Measurements from ENCODE around the gene RNF14.

RNF14 gene

DNA sequence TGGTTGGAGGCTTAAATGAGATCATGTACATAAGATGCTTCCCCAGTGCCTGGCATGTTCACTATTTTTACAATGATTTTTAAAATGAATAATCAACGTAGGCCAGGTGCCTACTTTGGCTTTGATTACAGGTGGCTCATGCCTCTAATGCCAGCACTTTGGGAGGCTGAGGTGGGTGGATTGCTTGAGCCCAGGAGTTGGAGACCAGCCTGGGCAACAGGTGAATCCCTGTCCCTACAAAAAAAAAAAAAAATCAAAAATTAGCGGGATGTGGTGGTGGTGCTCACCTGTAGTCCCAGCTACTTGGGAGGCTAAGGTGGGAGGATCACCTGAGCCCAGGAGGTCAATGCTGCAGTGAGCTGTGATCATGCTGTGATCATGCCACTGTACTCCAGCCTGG lies 20.1 kb upstream of the RNF14 start:
- DNase-seq, result no peak

DNA sequence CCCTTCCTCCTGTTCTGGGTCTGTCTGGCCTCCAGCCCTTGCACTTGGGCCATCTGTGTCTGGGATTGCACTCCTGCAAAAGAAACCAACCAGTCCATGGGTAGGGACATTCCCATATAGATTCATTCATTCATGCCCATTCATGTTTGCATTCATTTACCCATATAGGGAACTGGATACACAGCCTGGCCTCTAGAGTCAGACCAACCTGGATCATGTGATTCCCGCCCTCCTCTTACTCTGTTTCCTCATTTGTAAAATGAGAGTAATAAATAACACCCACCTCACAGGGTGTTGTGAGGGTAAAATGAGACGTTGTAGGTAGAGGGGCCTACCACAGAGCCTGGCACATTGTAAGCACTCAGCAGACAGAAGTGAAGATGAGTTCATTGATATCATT lies 19.4 kb upstream of the RNF14 start:
- no peak for DNase-seq

DNA sequence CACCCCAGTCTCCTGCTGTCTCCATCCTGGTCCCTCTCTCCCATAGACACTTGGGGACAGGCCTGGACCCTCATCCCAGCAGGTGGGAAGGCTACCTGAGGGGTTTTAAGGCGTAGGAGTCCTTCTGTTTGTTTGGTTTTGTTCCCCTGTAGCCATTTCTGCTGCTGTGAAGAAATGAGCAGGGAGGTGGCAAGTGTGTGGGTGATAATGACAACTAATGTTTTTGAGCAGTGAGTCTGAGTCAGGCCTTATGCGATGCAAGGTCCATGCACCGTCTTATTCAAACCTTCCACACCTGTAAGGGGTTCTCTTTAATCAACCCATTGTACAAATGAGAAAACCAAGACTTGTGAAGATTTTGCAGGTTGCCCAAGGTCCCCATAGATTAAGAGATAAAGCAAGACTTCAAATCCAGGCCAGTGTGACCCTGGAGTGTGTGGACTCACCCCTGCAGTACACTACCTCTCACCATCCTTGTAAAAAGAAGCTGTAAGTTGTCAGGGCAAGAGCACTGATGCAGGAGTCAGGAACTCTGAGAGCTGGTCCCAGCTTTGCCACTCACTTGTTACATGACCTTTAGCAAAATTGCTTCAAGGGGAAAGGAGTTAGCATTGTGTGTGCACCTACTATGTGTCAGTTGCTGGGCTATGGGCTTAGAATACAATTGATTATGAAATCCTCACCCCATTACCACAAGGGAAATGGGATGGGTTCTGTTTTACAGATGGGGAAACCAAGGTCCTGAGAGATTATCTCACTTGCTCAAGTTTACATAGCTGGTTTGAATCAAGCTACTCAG lies 18.5 kb upstream of the RNF14 start:
- no peak for DNase-seq

DNA sequence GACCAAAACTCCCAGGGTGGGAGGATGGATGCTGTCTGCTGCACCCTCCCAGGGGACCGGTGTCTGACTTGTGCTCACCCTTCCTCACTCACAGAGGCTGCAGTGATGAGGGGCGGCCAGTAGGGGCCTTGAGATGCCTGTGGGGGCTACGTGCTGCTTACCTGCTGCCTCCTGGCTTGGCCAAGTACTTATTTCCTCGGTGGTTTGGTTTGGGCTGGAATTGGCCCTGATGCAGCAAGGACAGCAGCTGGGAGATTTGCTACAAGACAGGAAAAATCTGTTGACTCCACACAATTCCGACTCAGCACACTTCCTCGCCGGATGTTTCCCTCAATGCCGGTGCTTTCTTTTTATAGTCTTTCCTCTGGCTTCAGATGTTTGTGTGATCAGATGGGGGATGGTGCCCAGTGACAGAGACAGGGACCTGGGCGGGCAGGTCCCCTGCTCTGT lies 17.5 kb upstream of the RNF14 start:
- no peak for DNase-seq

DNA sequence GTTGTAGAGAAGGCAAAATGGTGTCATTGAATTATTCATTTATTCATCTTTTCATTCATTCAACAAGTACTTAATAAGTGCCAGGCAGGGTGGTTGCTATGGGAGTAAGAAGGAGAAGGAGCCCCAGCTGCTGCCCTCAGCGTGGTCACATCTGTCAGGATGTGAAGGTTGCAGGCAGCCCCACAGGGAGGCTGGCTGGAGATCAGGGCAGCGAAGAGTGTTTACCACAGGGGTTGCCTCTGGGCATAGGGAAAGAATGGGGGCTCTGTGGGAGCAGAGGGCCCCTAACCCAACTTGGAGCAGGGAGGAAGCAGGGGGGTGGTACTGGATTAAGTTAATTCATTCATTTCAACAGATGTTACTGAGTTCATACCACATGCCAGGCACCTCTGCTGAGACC lies 16.9 kb upstream of the RNF14 start:
- peak; percentile 22 for DNase-seq

DNA sequence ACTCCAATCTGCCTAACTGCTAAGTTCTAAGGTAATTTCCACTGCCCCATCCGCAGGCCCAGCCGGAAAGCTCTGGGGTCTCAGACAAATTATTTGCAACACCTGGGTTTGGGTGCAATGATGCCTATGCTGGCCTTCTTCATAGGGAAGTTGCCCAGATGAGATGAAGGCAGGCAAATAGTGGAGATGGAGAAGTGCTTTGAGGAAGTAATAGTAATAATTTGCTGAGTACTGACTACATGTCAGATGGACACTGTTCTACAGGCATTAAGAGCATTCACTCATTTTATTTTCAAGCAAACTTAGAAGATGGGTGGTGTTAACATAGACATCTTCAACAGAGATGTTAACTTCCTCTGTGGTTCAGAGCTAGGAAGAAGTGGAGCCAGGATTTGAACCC lies 14.7 kb upstream of the RNF14 start:
- DNase-seq, result no peak

DNA sequence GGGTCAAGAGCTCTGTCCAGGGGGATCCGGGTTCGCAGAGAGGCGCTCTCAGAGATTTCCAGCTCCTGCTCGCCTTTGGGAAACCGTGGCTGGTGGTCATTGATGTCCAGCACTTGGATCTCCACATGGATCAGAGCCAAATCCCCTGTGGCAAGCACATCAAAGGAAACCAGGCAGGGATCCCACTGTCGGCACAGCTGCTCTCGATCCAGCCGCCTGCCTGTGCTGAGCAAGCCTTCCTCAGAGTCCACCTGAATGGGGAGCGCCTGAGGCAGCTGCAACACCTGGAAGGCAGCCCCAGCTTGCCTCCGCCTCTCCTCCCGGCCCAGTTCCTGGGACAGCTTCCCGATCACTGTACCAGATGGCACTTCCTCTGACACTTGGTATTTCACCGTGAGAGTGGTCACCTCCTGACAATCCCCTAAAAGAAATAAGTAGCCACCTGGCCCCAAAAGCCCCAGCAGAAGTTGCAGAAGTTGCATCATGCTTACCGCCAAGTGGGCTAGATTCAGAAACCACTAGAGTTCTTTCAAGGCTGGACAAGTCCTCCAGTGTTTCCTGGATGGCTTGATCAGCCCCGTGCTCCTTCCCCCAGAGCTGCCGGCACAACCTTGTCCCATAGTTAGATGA lies 11.4 kb upstream of the RNF14 start:
- no peak for DNase-seq

DNA sequence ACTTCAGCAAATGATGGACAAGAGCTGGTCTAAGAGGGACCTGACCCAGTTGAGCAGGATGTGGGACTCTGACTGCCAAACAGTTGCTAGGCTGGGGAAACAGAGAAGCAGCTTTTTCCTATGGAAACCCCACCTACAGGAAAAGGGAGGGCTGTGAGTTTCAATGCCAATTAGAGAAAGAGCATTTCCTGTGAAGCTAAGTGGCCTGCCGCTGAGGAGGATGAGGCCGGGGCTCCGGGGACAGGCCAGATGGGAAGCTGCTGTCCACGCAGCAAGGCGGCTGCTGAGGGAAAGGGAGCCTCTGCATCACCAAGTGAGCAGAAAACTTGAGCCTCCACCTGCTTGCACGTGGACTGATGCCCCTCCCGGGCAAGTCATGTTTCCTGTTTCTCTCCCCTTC lies 10.8 kb upstream of the RNF14 start, which contains the start of gene PCDH12:
Gene PCDH12, minus strand, starts transcription at position 90 of the 400 bp plus-strand sequence. CDS start 351 bp downstream, outside the sequence.
- DNase-seq, result peak; percentile 22

DNA sequence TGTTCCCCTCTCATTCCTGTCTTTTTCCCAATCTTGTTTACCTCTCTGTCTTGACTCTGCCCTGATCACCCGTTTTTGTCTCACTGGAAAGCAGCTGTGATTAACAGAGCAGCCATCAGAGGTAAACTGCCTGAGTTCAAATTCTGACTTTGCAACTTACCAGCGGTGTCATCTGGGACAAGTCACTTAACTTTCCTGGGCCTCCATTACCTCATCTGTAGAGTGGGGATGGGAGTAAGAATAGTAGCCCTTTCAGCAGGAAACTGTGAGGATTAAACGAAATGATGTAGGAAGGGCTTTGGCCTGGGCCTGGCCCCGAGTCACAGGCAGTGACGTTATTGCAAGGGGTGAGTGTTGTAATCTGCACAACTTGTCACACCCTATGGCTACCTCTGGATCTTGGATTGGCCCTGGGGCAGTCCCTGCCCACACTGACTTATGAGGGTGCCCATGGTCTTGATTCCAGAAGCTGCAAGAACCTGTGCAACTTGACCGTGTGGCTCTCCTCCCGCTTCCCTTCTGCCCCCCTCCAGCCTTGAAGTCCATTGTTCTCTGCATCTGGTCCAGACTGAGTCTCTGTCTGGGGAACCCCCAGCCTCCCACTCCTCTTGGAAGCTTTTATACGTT lies 10.2 kb upstream of the RNF14 start:
- no peak for DNase-seq

DNA sequence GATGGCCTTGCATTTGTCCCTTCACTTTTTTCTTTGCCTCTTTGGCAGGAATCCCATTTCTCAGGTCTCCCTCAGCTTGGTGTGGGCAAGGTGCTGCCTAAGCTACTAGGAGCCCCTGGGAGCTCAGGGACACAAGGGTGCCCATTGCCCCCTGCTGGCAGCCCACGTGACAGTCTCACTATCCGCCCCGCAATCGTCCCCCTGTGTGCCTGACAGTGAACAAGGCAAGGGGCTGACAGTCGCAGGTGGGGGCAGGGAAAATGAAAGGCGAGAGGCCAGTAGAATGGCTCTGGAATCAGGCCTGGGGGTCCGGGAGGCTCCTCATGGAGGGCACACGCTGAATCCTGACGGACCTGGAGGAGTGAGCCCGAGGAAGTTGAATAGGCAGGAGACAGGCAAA lies 8.9 kb upstream of the RNF14 start:
- DNase-seq, result peak; percentile 12

DNA sequence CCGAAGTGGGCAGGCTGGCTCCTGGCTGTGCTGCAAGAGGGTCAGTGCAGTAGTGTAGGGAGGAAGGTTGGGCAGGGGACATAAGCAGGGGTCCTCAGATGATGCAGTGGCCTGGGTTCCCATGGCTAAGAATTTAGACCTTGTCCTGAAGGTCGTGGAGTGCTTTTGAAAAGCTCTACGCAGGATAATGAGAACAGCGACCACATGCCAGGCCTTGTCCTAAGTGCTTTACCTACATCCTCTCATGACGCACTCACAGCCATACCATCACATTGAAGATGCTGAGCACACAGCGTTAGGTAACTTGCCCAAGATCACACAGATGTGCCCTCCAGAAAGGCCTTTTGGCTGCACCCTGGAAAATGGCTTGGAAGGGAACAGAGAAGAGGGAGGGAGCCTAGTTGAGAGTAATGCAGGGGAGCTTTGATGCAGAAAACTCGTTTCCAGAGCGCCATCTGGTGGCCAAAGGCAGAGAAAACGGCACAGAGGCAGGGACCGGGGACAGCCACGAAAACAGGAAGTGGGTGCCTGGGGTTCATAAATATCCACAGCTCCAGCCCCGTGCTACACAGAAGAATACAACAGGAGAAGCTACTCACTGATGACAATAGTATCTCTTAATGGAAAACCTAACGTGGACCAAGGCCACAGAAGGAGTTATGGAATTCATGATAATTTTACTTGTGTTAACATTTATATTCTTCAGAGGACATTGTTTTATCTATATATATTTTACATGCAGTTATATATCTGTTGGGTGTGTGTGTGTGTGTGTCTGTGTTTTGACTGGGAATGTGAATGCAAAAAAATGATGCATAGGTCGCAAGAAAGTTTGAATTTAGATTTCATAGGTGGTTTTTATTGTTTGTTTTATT lies 8.2 kb upstream of the RNF14 start:
- peak; percentile 83 for DNase-seq

DNA sequence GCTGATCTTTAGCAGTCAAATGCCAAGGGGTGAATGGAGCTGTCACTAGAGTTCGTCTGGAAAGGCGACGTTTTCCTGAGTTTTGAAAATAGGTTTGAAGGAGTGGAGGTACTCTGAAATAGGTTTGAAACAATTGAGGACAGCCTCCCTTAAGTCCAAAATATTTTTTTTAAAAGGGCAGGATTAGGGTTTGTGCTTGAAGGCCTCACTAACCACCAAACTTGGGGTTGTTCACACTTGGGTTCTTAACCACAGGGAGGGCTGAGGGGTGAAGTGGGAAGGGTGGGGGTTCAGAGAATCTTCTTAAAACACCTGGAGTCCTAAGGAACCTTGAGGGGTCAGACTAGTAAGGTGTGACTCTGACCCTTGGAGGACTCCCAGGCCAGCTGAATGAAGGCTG lies 7.4 kb upstream of the RNF14 start:
- no peak for DNase-seq

DNA sequence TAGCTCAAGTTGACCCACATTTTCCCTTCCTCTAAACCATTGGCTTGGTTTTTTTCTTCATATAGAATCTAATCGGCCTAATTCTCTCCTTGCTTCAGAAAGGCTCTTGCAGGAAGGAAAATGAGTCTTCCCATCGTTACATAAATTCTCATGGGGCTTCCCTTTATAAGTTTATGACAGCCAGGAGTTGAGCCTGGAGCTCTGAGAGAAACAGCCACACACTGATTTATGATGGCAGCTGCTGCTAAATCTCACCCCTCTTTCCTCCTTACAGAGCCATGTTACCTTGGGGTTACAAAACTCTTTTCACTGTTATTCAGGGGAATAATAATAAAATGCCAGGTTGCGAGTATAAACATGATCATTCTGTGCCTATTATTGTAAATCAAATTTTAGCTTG lies 5.2 kb upstream of the RNF14 start:
- no peak for DNase-seq

DNA sequence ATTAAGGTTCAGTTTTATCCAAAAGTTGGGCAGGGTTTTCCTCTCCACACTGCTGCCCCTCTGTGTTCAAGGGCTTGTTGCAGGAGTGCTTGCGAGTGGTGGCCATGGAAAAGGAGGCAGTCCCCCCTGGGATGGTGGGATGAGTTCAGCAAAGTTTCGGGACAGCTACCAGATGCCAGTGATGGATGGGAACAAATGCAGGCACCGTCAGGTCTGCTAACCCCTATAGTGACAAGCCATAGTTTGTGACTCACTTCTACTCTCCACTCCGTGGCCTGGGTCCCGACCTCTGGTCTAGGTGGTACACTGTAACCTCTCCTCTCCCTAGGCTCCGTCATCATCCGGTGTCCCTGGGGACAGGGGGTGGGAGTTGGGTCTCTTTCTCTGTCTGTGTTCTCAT lies 3.8 kb upstream of the RNF14 start:
- DNase-seq, result no peak

DNA sequence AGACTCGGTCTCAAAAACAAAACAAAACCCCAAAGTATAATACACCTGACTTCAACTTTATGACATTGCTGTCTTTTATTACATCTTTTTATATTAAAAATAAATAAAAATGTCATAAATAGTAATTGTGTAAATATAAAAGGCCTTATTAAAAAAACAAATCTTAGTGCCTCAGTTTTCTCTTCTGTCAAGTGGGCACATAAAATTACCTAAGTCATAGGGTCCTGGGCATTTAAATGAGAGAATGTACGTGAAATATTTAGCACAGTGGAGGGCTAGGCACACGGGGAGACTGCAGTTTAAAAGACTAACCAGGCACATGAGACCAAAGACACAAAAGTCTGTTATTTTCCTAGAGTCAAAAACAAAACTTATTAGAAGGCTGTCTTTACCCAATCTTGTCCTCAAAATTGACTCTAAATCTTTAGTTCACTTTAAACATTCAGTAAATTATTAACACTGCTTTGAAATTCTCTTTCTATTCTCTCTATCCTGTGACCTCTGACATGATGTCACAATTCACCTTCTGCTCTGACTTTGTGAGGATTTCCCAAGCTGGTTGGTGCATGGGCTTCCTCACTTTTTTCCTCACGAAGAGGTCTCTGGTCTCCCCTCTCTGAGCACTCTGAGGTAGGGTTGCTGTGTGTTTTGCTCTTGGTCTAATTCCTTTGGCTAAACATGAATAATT lies 2.5 kb upstream of the RNF14 start:
- DNase-seq, result no peak

DNA sequence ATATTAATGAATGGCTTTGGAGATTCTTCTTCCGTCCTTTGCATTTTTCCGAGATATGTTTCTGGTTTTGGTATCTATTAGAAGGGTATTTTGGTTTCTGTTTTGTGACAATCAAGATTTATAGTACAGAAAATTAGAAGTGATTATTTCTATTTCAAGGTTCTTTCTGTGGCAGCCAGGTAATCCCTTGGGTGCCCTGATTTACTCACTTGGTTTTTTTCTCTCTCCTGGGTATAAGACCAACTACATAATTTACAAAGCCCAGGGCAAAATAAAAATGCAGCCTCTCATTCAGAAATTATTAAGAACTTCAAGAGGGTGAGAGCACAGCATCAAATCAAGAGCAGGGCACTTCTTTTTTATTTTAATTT lies 2.0 kb upstream of the RNF14 start:
- no peak for DNase-seq

DNA sequence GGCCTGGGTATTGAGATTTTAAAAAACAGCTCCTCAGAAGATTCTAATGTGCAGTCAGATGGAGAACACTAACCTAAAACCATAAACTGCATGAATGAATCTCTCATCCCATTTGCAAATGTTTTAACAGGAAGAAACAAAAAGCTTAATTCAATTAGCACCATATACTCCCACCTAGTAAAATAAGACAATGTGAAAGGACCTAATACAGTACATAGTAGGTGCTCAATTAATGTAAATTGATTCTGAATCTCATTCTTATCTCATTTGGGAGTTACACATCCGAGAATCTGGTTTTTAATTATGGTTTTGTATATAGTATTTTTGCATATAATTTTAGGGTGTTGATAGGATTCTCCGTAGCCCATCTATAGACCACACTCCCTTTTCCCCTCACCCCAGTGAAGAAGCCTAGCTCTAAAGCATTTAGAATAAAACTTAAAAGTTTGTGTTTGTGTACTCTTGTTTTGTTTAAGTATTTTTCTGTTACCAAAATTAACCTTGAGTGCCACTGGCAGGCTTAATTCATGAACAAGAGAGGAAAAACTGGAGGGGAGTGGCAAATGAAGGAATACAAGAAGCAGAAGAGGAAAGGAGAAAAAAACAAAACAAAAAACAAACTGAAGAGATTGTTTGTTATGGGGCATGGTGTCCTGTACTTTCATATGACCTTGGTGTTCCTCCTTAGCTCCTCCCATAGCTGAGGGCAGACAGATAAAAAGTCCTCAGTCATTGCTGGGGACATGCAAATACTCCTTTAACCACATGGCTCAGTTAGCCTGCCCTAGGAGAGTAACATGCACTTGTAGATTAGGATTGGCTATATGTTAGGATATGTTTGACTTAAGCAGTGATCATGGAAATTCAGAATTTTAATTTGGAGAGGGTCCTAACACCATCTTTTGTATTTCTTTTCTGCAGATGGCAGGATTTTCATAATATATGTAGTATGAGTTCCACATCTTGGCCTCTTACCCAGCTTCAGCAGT lies 1.2 kb downstream of the RNF14 start:
- DNase-seq, result peak; percentile 10

DNA sequence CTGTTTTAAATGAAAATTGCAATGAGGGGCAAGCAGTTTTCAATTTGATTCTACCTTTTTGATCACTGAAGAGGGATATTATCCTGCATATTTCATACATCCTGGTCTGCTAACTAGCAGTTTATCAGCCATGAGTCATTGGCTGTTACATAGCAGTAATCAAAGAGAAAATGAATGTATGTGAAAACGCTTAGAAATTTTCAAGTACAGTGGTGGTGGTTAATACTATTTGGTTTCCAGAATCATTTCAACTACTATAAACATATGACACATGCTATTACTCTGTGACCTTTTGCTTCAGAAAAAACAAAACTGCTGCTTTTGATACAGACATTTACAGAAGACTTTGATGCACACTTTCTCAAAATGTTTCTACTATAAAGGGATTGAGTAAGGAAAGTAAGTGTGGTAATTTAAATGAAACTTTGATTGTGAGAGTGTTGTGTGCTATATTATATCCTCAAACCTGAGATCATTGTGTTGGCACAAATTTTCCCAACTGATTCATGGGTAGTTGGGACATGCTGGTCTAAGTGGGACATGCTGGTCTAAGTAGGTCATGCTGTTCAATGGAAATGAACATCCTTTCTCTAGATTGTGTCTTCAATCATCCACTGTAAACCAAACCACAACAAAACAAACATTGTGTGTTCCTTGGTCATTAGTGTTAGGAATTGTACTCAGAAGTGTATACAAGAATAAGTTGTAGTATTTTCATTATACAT lies 5.1 kb downstream of the RNF14 start:
- DNase-seq, result no peak

DNA sequence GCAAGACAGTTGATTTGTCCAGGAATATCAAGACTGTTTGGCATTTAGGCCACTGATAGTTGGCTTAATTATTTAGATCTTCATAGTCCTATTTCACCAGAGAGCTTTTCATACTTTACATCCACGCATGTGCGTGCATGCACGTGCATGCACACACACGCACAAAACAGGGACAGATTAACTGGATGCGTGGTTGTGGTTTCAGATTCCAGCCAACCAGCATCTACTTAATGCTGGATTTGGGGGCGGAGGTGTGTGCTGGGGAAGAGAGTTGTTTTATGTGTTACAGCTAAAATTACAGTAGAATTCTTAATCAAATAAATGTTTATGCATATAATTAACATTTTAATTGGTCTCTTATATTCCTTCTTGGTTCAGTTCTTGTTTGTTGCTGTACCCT lies 7.3 kb downstream of the RNF14 start:
- no peak for DNase-seq

DNA sequence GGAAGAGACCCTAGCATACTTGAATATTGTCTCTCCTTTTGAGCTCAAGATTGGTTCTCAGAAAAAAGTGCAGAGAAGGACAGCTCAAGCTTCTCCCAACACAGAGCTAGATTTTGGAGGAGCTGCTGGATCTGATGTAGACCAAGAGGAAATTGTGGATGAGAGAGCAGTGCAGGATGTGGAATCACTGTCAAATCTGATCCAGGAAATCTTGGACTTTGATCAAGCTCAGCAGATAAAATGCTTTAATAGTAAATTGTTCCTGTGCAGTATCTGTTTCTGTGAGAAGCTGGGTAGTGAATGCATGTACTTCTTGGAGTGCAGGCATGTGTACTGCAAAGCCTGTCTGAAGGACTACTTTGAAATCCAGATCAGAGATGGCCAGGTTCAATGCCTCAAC lies 9.5 kb downstream of the RNF14 start:
- no peak for DNase-seq

DNA sequence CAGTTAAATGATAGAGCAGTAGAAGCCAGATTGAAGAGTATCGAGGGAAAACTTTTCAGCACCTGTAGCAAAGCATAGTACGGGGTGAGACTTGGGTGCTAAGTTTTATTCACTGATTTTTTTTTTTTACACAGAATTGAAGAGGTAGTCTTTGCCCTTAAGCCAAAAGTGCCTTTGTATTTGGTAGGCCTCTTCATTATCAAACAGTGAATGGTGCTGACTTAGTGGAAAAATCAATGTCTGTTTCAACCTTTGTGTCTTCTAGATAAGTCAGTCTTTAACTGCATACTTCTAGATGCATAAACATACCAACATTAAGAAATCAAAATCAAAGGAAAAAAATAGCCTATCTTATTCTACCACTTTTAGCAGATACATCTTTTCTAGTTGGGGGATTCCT lies 13.7 kb downstream of the RNF14 start:
- no peak for DNase-seq

All from GDM1 (cell line).